ENCODE results near the gene KCNJ16. TPM values are rescaled to one million over a fixed set of nuclear protein-coding genes. Genes with fewer than 3 reads are reported as not detected.

The KCNJ16 gene
- total RNA-seq, 4 donors from 2014 or later = 0.57 to 0.67 TPM; not detected in 2

- Histone ChIP-seq H3K27me3 (no peaks in the 10 kb centered on the region), H3K4me3 (peak overlapping the region; percentile 16 to 35 (median 24)), H3K27ac (peak overlapping the region; percentile 10 to 82 (median 44)), H3K9me3 (no peaks in the 10 kb centered on the region), H3K36me3 (no peaks in the 10 kb centered on the region), H3K4me1 (peaks cover 0 to 17% (median 0%) of the 10 kb centered on the region in 4 donors)
- peak in 1 of 3 donors; percentile 56 for DNase-seq
- TF ChIP-seq POLR2A (IDR thresholded peaks at IDR 0.05) = no peak
- TF ChIP-seq CTCF (IDR thresholded peaks at IDR 0.05) = no peak
Observed at GRCh38 chr17:70137451-70138230, 62.6 kb downstream of the KCNJ16 start.

GRCh38 chr17:70138291-70138865 is 63.4 kb downstream of the KCNJ16 start:
- H3K27ac ChIP-seq = peak overlapping the region in 1 of 4 donors; percentile 82
- H3K36me3 ChIP-seq = no peaks in the 10 kb centered on the region
- no peak overlapping the region for H3K4me3 ChIP-seq
- no peaks in the 10 kb centered on the region for H3K27me3 ChIP-seq
- TF ChIP-seq POLR2A (IDR thresholded peaks at IDR 0.05) (no peak), CTCF (IDR thresholded peaks at IDR 0.05) (no peak)
- no peaks in the 10 kb centered on the region for H3K9me3 ChIP-seq
- H3K4me1 ChIP-seq = peaks cover 0 to 17% (median 0%) of the 10 kb centered on the region in 4 donors
- no peak for DNase-seq

- Histone ChIP-seq H3K4me3 (no peak overlapping the region), H3K4me1 (peaks cover 0 to 17% (median 0%) of the 10 kb centered on the region in 4 donors), H3K9me3 (no peaks in the 10 kb centered on the region), H3K27ac (no peak overlapping the region), H3K27me3 (no peaks in the 10 kb centered on the region), H3K36me3 (no peaks in the 10 kb centered on the region)
- TF ChIP-seq CTCF (IDR thresholded peaks at IDR 0.05) = no peak
- no peak for DNase-seq
Observed at GRCh38 chr17:70139449-70139993, 64.5 kb downstream of the KCNJ16 start.

- H3K4me3 ChIP-seq = no peak overlapping the region
- no peaks in the 10 kb centered on the region for H3K4me1 ChIP-seq
- no peaks in the 10 kb centered on the region for H3K9me3 ChIP-seq
- TF ChIP-seq CTCF (IDR thresholded peaks at IDR 0.05) (peak; percentile 33 to 85 (median 62)), POLR2A (IDR thresholded peaks at IDR 0.05) (no peak)
- DNase-seq = no peak
- no peak overlapping the region for H3K27ac ChIP-seq
- no peaks in the 10 kb centered on the region for H3K27me3 ChIP-seq
- H3K36me3 ChIP-seq = no peaks in the 10 kb centered on the region
Observed at GRCh38 chr17:70144260-70144846, 69.3 kb downstream of the KCNJ16 start.

GRCh38 chr17:70153210-70153609 is 78.2 kb downstream of the KCNJ16 start:
- Histone ChIP-seq H3K27ac (no peak overlapping the region), H3K4me1 (no peaks in the 10 kb centered on the region), H3K4me3 (no peak overlapping the region), H3K27me3 (no peaks in the 10 kb centered on the region), H3K36me3 (no peaks in the 10 kb centered on the region), H3K9me3 (no peaks in the 10 kb centered on the region)
- TF ChIP-seq POLR2A (IDR thresholded peaks at IDR 0.05) (no peak), CTCF (IDR thresholded peaks at IDR 0.05) (no peak)
- no peak for DNase-seq
